GM18498 (cell line): ENCODE measurements around the gene POLR1A.
A peak's percentile ranks its signal among the peaks of the same experiment; 100 is the strongest.

ENCODE experiments used
- ATAC-seq: cut with Tn5 transposase; IDR thresholded peaks from one replicate; pipeline ENCODE4 v1.9.1; 2021; ENCODE audit warnings: mild to moderate bottlenecking, moderate library complexity; ENCODE audit not compliant: unreplicated experiment

POLR1A gene

GRCh38 chr2:86105252-86105968, at the start of gene POLR1A:
Gene POLR1A, minus strand, starts transcription at chr2:86105886. Its CDS starts 110 bp downstream, at chr2:86105776.
- ATAC-seq: peak; percentile 77

- ATAC-seq: no peak
These were observed 44.8 kb upstream of the POLR1A start for GRCh38 chr2:86150502-86150901.

- ATAC-seq: no peak
These were observed 42.1 kb upstream of the POLR1A start for GRCh38 chr2:86147793-86148192.

- no peak for ATAC-seq
These were observed 38.4 kb upstream of the POLR1A start for GRCh38 chr2:86143926-86144685.

- no peak for ATAC-seq
These were observed 37.6 kb upstream of the POLR1A start for GRCh38 chr2:86143307-86143706.

GRCh38 chr2:86142436-86143257, 37.0 kb upstream of the POLR1A start:
- no peak for ATAC-seq

GRCh38 chr2:86140969-86141392, 35.3 kb upstream of the POLR1A start:
- no peak for ATAC-seq

GRCh38 chr2:86139981-86140380, 34.3 kb upstream of the POLR1A start:
- ATAC-seq: no peak

GRCh38 chr2:86138736-86139625, 33.3 kb upstream of the POLR1A start:
- no peak for ATAC-seq

- ATAC-seq: no peak
These were observed 30.5 kb upstream of the POLR1A start for GRCh38 chr2:86136141-86136540.

- no peak for ATAC-seq
These were observed 30.0 kb upstream of the POLR1A start for GRCh38 chr2:86135653-86136052.

GRCh38 chr2:86134709-86135108, 29.0 kb upstream of the POLR1A start:
- no peak for ATAC-seq

GRCh38 chr2:86124683-86125082, 19.0 kb upstream of the POLR1A start:
- ATAC-seq: no peak

- no peak for ATAC-seq
These were observed 17.7 kb upstream of the POLR1A start for GRCh38 chr2:86123328-86123925.

GRCh38 chr2:86118130-86118529, 12.4 kb upstream of the POLR1A start:
- no peak for ATAC-seq

- no peak for ATAC-seq
These were observed 1.3 kb upstream of the POLR1A start for GRCh38 chr2:86107031-86107430.

- ATAC-seq: peak; percentile 90
These were observed 571 bp upstream of the POLR1A start, which contains the start of gene PTCD3 for GRCh38 chr2:86105969-86106945. Gene PTCD3, plus strand, starts transcription at chr2:86106235. Its CDS starts 13 bp downstream, at chr2:86106248.

GRCh38 chr2:86102157-86102556, 3.5 kb downstream of the POLR1A start:
- no peak for ATAC-seq

- ATAC-seq: no peak
These were observed 7.8 kb downstream of the POLR1A start for GRCh38 chr2:86097913-86098312.
